Mesenchymal stem cell (in vitro differentiated cells and primary cell): ENCODE data around the gene DOCK10.

Experiments
- DNase-seq: peaks from one replicate; pipeline ENCODE4 v3.0.0-alpha.2; 2013
- H2AFZ ChIP-seq: one replicate; pipeline ENCODE4 v1.6.1; 2013; ENCODE audit warnings: low read depth, mild to moderate bottlenecking, control low read depth, inconsistent platforms, low read length, moderate library complexity
- H2AK5ac ChIP-seq: 2 replicates; pipeline ENCODE4 v1.6.1; 2013; ENCODE audit warnings: low read length, moderate library complexity, mild to moderate bottlenecking, inconsistent platforms; ENCODE audit not compliant: severe bottlenecking
- H2BK120ac ChIP-seq: one replicate; pipeline ENCODE4 v1.6.1; 2013; ENCODE audit warnings: low read depth, mild to moderate bottlenecking, inconsistent platforms, low read length, moderate library complexity
- H2BK12ac ChIP-seq, 2 experiments: one replicate each; pipeline ENCODE4 v1.6.1; 2013; ENCODE audit warnings: inconsistent platforms in 2 of 2, low read length in 2 of 2, mild to moderate bottlenecking in 2 of 2, moderate library complexity in 2 of 2, control low read depth in 1 of 2
- H2BK15ac ChIP-seq: one replicate; pipeline ENCODE4 v1.6.1; 2013; ENCODE audit warnings: mild to moderate bottlenecking, low read depth, inconsistent platforms; ENCODE audit not compliant: poor library complexity, severe bottlenecking
- H2BK5ac ChIP-seq: 2 replicates; pipeline ENCODE4 v1.6.1; 2013; ENCODE audit warnings: low read depth, mild to moderate bottlenecking, low read length, control low read depth, inconsistent platforms; ENCODE audit not compliant: poor library complexity, severe bottlenecking
- H3K14ac ChIP-seq, 2 experiments: one replicate each; pipeline ENCODE4 v1.6.1; 2013; ENCODE audit warnings: inconsistent platforms in 2 of 2, low read length in 2 of 2, control low read depth in 1 of 2, mild to moderate bottlenecking in 1 of 2, moderate library complexity in 1 of 2
- H3K18ac ChIP-seq, 2 experiments: one replicate each; pipeline ENCODE4 v1.6.1; 2013; ENCODE audit warnings: inconsistent platforms in 2 of 2, low read length in 2 of 2, control low read depth in 1 of 2, low read depth in 1 of 2, mild to moderate bottlenecking in 1 of 2
- H3K23ac ChIP-seq, 2 experiments: one replicate each; pipeline ENCODE4 v1.6.1; 2013; ENCODE audit warnings: inconsistent platforms in 2 of 2, low read length in 2 of 2, mild to moderate bottlenecking in 2 of 2, moderate library complexity in 2 of 2, control low read depth in 1 of 2
- H3K27ac ChIP-seq: 2 replicates; pipeline ENCODE4 v1.5.1; 2013; ENCODE audit warnings: mild to moderate bottlenecking, moderate library complexity, low read length, control low read depth, inconsistent platforms; ENCODE audit not compliant: poor library complexity, severe bottlenecking
- H3K27me3 ChIP-seq, 2 experiments: 2 replicates each; pipeline versions ENCODE4 v1.6.1 to v1.7.0; 2013; ENCODE audit warnings: low read length in 2 of 2, mild to moderate bottlenecking in 2 of 2, moderate library complexity in 2 of 2, control low read depth in 1 of 2, inconsistent platforms in 1 of 2; ENCODE audit not compliant: control insufficient read depth in 1 of 2, insufficient read depth in 1 of 2
- H3K36me3 ChIP-seq, 2 experiments: 2 replicates each; pipeline versions ENCODE4 v1.6.1 to v1.7.0; 2013; ENCODE audit warnings: low read length in 2 of 2, control low read depth in 1 of 2, inconsistent platforms in 1 of 2, low read depth in 1 of 2, mild to moderate bottlenecking in 1 of 2; ENCODE audit not compliant: insufficient read depth in 2 of 2, control insufficient read depth in 1 of 2
- H3K4ac ChIP-seq, 2 experiments: one replicate each; pipeline ENCODE4 v1.6.1; 2013; ENCODE audit warnings: inconsistent platforms in 2 of 2, low read length in 2 of 2, mild to moderate bottlenecking in 2 of 2, moderate library complexity in 2 of 2, control low read depth in 1 of 2, low read depth in 1 of 2
- H3K4me1 ChIP-seq: 2 replicates; pipeline ENCODE4 v1.6.1; 2013; ENCODE audit warnings: low read depth, low read length, control low read depth; ENCODE audit not compliant: control insufficient read depth, insufficient read depth
- H3K4me2 ChIP-seq: 2 replicates; pipeline ENCODE4 v1.6.1; 2013; ENCODE audit warnings: low read length, mild to moderate bottlenecking, inconsistent platforms; ENCODE audit not compliant: poor library complexity, severe bottlenecking
- H3K4me3 ChIP-seq, 2 experiments: 2 replicates each; pipeline versions ENCODE4 v1.5.1 to v1.7.0; 2013; ENCODE audit warnings: low read length in 2 of 2, mild to moderate bottlenecking in 2 of 2, control low read depth in 1 of 2, low read depth in 1 of 2; ENCODE audit not compliant: insufficient read depth in 1 of 2
- H3K79me1 ChIP-seq: replicated peaks from 2 replicates; pipeline ENCODE4 v1.6.1; 2013; ENCODE audit warnings: mild to moderate bottlenecking, control low read depth, low read length, inconsistent platforms; ENCODE audit not compliant: poor library complexity, severe bottlenecking
- H3K9ac ChIP-seq: 2 replicates; pipeline ENCODE4 v1.7.0; 2013; ENCODE audit warnings: mild to moderate bottlenecking, low read length, moderate library complexity
- H3K9me3 ChIP-seq: 2 replicates; pipeline ENCODE4 v1.7.0; 2013; ENCODE audit warnings: mild to moderate bottlenecking, low read length; ENCODE audit not compliant: control insufficient read depth
- H4K8ac ChIP-seq: one replicate; pipeline ENCODE4 v1.6.1; 2013; ENCODE audit warnings: inconsistent platforms, mild to moderate bottlenecking, low read length, moderate library complexity
- H4K91ac ChIP-seq: one replicate; pipeline ENCODE4 v1.6.1; 2013; ENCODE audit warnings: mild to moderate bottlenecking, low read length, inconsistent platforms
- WGBS: methylation state at CpG from one replicate; pipeline ENCODE4 v1.1.7; 2013; ENCODE audit warnings: mixed read lengths; 5-methylcytosine and 5-hydroxymethylcytosine counted together

Gene DOCK10

DNA sequence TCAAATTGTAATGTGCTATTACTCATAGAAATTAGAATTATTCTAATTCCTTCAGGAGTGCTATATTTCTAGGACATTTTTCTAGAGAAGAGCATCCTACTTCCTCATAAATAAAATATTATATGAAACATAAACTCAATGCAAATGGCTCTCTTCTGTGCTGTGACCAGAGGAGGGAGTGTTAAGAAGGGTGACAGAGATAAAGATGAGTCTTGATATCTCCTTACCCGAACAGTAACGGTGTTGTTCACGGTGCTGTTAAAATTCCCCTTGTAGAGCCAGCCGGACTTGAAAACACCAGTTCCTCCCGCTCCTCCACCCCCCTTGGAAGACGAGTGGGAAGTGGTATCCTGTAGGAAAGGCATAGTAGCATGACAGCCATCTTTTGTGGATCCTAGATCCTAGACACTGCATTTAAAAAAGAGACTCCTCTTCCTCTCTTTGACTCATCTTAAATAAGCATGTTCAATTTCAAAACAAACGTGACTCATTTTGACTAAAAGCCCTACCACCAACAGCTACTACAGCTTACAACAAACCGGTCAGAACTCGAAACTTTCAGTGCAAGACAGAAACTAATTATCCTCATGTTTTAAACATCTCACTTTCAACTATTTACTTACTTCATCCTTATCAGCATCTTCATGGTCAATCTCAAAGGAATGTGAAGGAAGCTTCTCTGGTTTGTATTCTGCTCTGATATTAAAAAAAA lies 156.3 kb downstream of the DOCK10 start:
- H3K14ac ChIP-seq, result no peak overlapping the region
- H3K4me2 ChIP-seq, result no peak overlapping the region
- H2AK5ac ChIP-seq, result no peak overlapping the region
- peak overlapping the region; percentile 39 for H2BK5ac ChIP-seq
- H3K9ac ChIP-seq, result peak overlapping the region; percentile 82
- peak overlapping the region; percentile 80 for H3K27ac ChIP-seq
- 44% methylated on average over 9 of the region's 9 CpGs for WGBS
- H2BK120ac ChIP-seq, result no peak overlapping the region
- peak overlapping the region in 1 of 2 experiments; percentile 50 for H3K18ac ChIP-seq
- peaks cover 0 to 33% of the 10 kb centered on the region in 2 experiments for H3K36me3 ChIP-seq
- H2BK12ac ChIP-seq, result no peak overlapping the region
- peaks cover 2% of the 10 kb centered on the region for H3K79me1 ChIP-seq
- no peak overlapping the region for H2AFZ ChIP-seq
- no peaks in the 10 kb centered on the region for H3K27me3 ChIP-seq
- H4K91ac ChIP-seq, result no peak overlapping the region
- peak overlapping the region; percentile 55 for H4K8ac ChIP-seq
- peak; percentile 79 for DNase-seq
- H2BK15ac ChIP-seq, result no peak overlapping the region
- H3K23ac ChIP-seq, result no peak overlapping the region
- no peaks in the 10 kb centered on the region for H3K9me3 ChIP-seq
- peaks cover 9% of the 10 kb centered on the region for H3K4me1 ChIP-seq
- no peak overlapping the region for H3K4ac ChIP-seq
- peak overlapping the region in 1 of 2 experiments; percentile 36 for H3K4me3 ChIP-seq

DNA sequence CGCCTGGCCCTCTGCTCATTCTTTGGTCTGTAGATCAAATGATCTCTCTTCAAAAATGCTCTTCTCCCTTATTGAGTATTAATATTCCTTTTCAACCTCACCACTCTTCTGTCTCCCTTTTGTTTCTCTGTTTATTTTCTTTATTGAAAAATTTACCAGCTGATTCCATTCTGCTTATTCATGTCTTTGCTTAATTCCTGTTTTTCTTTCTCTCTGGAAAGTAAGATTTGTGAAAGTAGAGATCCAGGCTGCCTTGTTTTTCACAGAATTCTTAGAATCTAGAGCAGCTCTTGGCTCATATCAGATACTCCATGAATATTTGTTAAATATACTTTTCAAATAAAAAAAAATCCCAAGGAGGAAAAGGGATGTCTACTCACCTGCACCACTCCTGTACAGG lies 157.0 kb downstream of the DOCK10 start:
- no peak overlapping the region for H2BK120ac ChIP-seq
- no peak overlapping the region for H2BK12ac ChIP-seq
- H2BK5ac ChIP-seq, result no peak overlapping the region
- no peak overlapping the region for H2BK15ac ChIP-seq
- H3K23ac ChIP-seq, result no peak overlapping the region
- H3K4ac ChIP-seq, result no peak overlapping the region
- peaks cover 0 to 33% of the 10 kb centered on the region in 2 experiments for H3K36me3 ChIP-seq
- no peaks in the 10 kb centered on the region for H3K27me3 ChIP-seq
- H4K91ac ChIP-seq, result no peak overlapping the region
- H4K8ac ChIP-seq, result no peak overlapping the region
- no peak overlapping the region for H3K4me3 ChIP-seq
- no peaks in the 10 kb centered on the region for H3K9me3 ChIP-seq
- H2AFZ ChIP-seq, result no peak overlapping the region
- H3K9ac ChIP-seq, result no peak overlapping the region
- H3K14ac ChIP-seq, result no peak overlapping the region
- H3K27ac ChIP-seq, result peak overlapping the region; percentile 76
- peaks cover 9% of the 10 kb centered on the region for H3K4me1 ChIP-seq
- no peak overlapping the region for H3K4me2 ChIP-seq
- H3K18ac ChIP-seq, result no peak overlapping the region
- no peak overlapping the region for H2AK5ac ChIP-seq
- WGBS, result 100% methylated on average over 1 of the region's 1 CpG
- peaks cover 2% of the 10 kb centered on the region for H3K79me1 ChIP-seq
- no peak for DNase-seq

DNA sequence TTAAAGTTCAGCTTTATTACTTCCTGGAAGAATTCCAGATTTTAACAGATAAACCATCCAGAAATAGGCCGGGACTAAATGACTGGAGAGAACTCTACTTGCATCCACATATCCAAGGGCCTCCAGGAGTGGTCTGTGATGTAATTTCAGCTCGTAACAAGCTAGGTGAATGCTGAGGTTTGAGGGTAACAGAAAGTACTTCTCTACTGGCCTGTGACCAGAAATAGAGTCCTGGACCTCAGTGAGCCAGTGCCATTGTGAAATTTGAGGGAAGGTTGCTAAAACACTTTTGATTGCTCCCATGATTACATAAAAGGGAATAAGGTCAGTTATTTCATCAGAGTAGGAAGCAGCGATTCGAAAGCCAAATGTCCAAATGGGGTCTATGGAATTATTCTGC lies 158.1 kb downstream of the DOCK10 start:
- H2AK5ac ChIP-seq, result peak overlapping the region; percentile 87
- H2BK12ac ChIP-seq, result no peak overlapping the region
- no peak overlapping the region for H2AFZ ChIP-seq
- peak overlapping the region in 1 of 2 experiments; percentile 9 for H3K18ac ChIP-seq
- H3K9me3 ChIP-seq, result no peaks in the 10 kb centered on the region
- H2BK5ac ChIP-seq, result no peak overlapping the region
- H3K4me1 ChIP-seq, result peaks cover 9% of the 10 kb centered on the region
- peak overlapping the region; percentile 92 for H3K27ac ChIP-seq
- no peak overlapping the region for H3K14ac ChIP-seq
- H3K23ac ChIP-seq, result no peak overlapping the region
- H4K91ac ChIP-seq, result no peak overlapping the region
- DNase-seq, result peak; percentile 46
- WGBS, result 85% methylated on average over 3 of the region's 4 CpGs
- H3K4me2 ChIP-seq, result no peak overlapping the region
- peak overlapping the region in 1 of 2 experiments; percentile 48 for H3K4me3 ChIP-seq
- H3K79me1 ChIP-seq, result peaks cover 2% of the 10 kb centered on the region
- no peak overlapping the region for H2BK15ac ChIP-seq
- H2BK120ac ChIP-seq, result no peak overlapping the region
- peak overlapping the region; percentile 28 for H3K9ac ChIP-seq
- peaks cover 3 to 37% of the 10 kb centered on the region in 2 experiments for H3K36me3 ChIP-seq
- no peak overlapping the region for H4K8ac ChIP-seq
- H3K27me3 ChIP-seq, result no peaks in the 10 kb centered on the region
- no peak overlapping the region for H3K4ac ChIP-seq

DNA sequence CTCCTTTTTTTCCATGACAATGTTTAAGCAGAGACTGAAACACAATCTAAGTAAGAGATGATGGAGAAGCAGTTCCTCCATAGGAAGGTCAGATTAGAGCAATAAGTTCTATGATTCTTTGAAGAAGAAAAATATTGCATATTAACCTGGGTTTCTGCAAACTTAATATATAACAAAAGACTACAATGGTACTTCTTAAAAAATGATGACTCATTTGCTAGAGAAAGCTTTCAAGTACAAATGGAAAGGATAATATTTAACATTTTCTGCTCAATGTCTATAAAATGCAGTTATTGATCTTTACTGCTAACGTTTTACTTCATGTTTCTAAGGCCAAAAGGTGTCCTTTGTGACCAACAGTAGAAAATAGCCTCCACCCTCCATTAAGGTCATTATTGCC lies 158.6 kb downstream of the DOCK10 start:
- Histone ChIP-seq H2AFZ (no peak overlapping the region), H3K79me1 (peaks cover 6% of the 10 kb centered on the region), H2AK5ac (no peak overlapping the region), H3K9me3 (no peaks in the 10 kb centered on the region), H4K8ac (no peak overlapping the region), H2BK5ac (no peak overlapping the region), H3K9ac (peak overlapping the region; percentile 28), H3K23ac (no peak overlapping the region), H2BK15ac (no peak overlapping the region), H3K27me3 (no peaks in the 10 kb centered on the region), H3K36me3 (peaks cover 5 to 38% of the 10 kb centered on the region in 2 experiments), H3K27ac (peak overlapping the region; percentile 92), H3K4ac (no peak overlapping the region), H3K4me1 (peaks cover 9% of the 10 kb centered on the region), H3K4me2 (no peak overlapping the region), H3K18ac (no peak overlapping the region), H2BK12ac (no peak overlapping the region), H2BK120ac (no peak overlapping the region), H4K91ac (no peak overlapping the region), H3K14ac (no peak overlapping the region), H3K4me3 (peak overlapping the region in 1 of 2 experiments; percentile 48)
- 82% methylated on average over 1 of the region's 1 CpG for WGBS
- no peak for DNase-seq
